Effector CD4-positive, alpha-beta T cell (primary cell): Measurements from ENCODE around the gene ELP6.

ENCODE experiments used
- DNase-seq: peaks from one replicate; pipeline ENCODE4 v3.0.0-alpha.2; 2020
- total RNA-seq: gene quantifications from one replicate; lab custom pipeline; 2026; lab: John Stamatoyannopoulos, UW

ELP6 gene
- total RNA-seq: 18.0 reads per million, percentile 44 among the genes with 10 or more reads in this experiment

GRCh38 chr3:47513125-47513929, at the start of gene ELP6:
Gene ELP6, minus strand, starts transcription at chr3:47513712. Its CDS starts 122 bp downstream, at chr3:47513590.
- DNase-seq: peak; percentile 97

GRCh38 chr3:47556351-47556750, 42.8 kb upstream of the ELP6 start:
- no peak for DNase-seq

GRCh38 chr3:47554335-47554734, 40.8 kb upstream of the ELP6 start:
- no peak for DNase-seq

- no peak for DNase-seq
Measured at GRCh38 chr3:47553407-47553806, 39.9 kb upstream of the ELP6 start.

- no peak for DNase-seq
Measured at GRCh38 chr3:47542471-47543173, 29.1 kb upstream of the ELP6 start.

GRCh38 chr3:47541583-47542108, 28.1 kb upstream of the ELP6 start:
- DNase-seq: no peak

- no peak for DNase-seq
Measured at GRCh38 chr3:47540281-47540680, 26.8 kb upstream of the ELP6 start.

GRCh38 chr3:47536967-47537366, 23.5 kb upstream of the ELP6 start:
- DNase-seq: no peak

- DNase-seq: no peak
Measured at GRCh38 chr3:47536221-47536891, 22.8 kb upstream of the ELP6 start.

- no peak for DNase-seq
Measured at GRCh38 chr3:47533996-47534454, 20.5 kb upstream of the ELP6 start.

- no peak for DNase-seq
Measured at GRCh38 chr3:47533481-47533880, 20.0 kb upstream of the ELP6 start.

- no peak for DNase-seq
Measured at GRCh38 chr3:47527952-47528725, 14.6 kb upstream of the ELP6 start.

- DNase-seq: no peak
Measured at GRCh38 chr3:47525617-47526016, 12.1 kb upstream of the ELP6 start.

- DNase-seq: no peak
Measured at GRCh38 chr3:47523310-47524073, 10.0 kb upstream of the ELP6 start.

- peak; percentile 57 for DNase-seq
Measured at GRCh38 chr3:47522082-47522987, 8.8 kb upstream of the ELP6 start.

GRCh38 chr3:47520756-47521155, 7.2 kb upstream of the ELP6 start:
- no peak for DNase-seq

GRCh38 chr3:47517937-47518336, 4.4 kb upstream of the ELP6 start:
- no peak for DNase-seq

- DNase-seq: no peak
Measured at GRCh38 chr3:47515864-47516319, 2.4 kb upstream of the ELP6 start.

- no peak for DNase-seq
Measured at GRCh38 chr3:47515100-47515499, 1.6 kb upstream of the ELP6 start.

GRCh38 chr3:47512416-47513124, 942 bp downstream of the ELP6 start:
- DNase-seq: peak; percentile 4
